HepG2 (cell line): ENCODE results near the gene TOB2. TPM values are rescaled to one million over a fixed set of nuclear protein-coding genes. Genes with fewer than 3 reads are reported as not detected.

Source experiments
- ATF3 ChIP-seq: sonication (generic); formaldehyde crosslinking; IDR thresholded peaks from 2 replicates; pipeline ENCODE4 v1.4.0; 2020; ENCODE audit warnings: missing genetic modification reagents
- GMEB1 ChIP-seq: sonication (generic); formaldehyde crosslinking; IDR thresholded peaks from 2 replicates; pipeline ENCODE4 v1.5.1; 2020; ENCODE audit warnings: missing genetic modification reagents, mild to moderate bottlenecking, borderline replicate concordance
- NFAT5 ChIP-seq: sonication (generic); formaldehyde crosslinking; IDR thresholded peaks from 2 replicates; pipeline ENCODE4 v1.4.0; 2020; ENCODE audit warnings: missing genetic modification reagents
- SATB2 ChIP-seq: sonication (generic); formaldehyde crosslinking; IDR thresholded peaks from 2 replicates; pipeline ENCODE4 v1.5.0; 2020; ENCODE audit warnings: missing genetic modification reagents
- TSC22D2 ChIP-seq: sonication (generic); formaldehyde crosslinking; IDR thresholded peaks from 2 replicates; pipeline ENCODE4 v1.5.1; 2020; ENCODE audit warnings: missing genetic modification reagents, mild to moderate bottlenecking, borderline replicate concordance
- UBTF ChIP-seq: sonication (generic); formaldehyde crosslinking; IDR thresholded peaks from 2 replicates; pipeline ENCODE4 v1.4.0; 2020; ENCODE audit warnings: mild to moderate bottlenecking, missing genetic modification reagents
- YY1 ChIP-seq: IDR thresholded peaks from 2 replicates; pipeline ENCODE4 v1.6.1; 2011; ENCODE audit warnings: low read length, low read depth, moderate library complexity, mild to moderate bottlenecking; ENCODE audit not compliant: insufficient read depth, insufficient replicate concordance
- ZFAT ChIP-seq: sonication (generic); formaldehyde crosslinking; conservative IDR thresholded peaks from 2 replicates; pipeline ENCODE4 v1.8.1; 2023; ENCODE audit warnings: missing genetic modification reagents, inconsistent platforms
- ZGPAT ChIP-seq: IDR thresholded peaks from 2 replicates; pipeline ENCODE4 v1.6.1; 2016; ENCODE audit warnings: mild to moderate bottlenecking
- ZNF101 ChIP-seq: sonication (generic); formaldehyde crosslinking; IDR thresholded peaks from 2 replicates; pipeline ENCODE4 v1.4.0; 2020; ENCODE audit warnings: mild to moderate bottlenecking, low read depth, missing genetic modification reagents, borderline replicate concordance
- ZNF160 ChIP-seq: sonication (generic); formaldehyde crosslinking; IDR thresholded peaks from 2 replicates; pipeline ENCODE4 v1.8.0; 2022; ENCODE audit warnings: mild to moderate bottlenecking, inconsistent platforms, missing genetic modification reagents
- ZNF580 ChIP-seq: IDR thresholded peaks from 2 replicates; pipeline ENCODE4 v1.6.1; 2016; ENCODE audit warnings: low read depth, borderline replicate concordance
- polyA plus RNA-seq, 8 experiments: library from polyadenylated mRNA; depleted of rRNA in 3 of 8; stranded (reverse) in 7 of 8; unstranded in 1 of 8; fragments of >200 nt; fragmentation: Illumina TruSeq in 4 of 8; extraction: Trizol in 4 of 8; gene quantifications; 2 replicates each; pipeline versions ENCODE4 v1.2.1 to v1.2.3, GENCODE V29; 2011 to 2016; ENCODE audit warnings: low read depth in 4 of 8, missing spikeins in 1 of 8, mixed read lengths in 1 of 8; ENCODE audit not compliant: insufficient read depth in 1 of 8
- total RNA-seq, 5 experiments: library from RNA; depleted of rRNA; stranded (reverse); fragments of >200 nt; fragmentation: Illumina TruSeq; extraction: Trizol; gene quantifications; 2 replicates each; pipeline ENCODE4 v1.2.3, GENCODE V29; 2016; ENCODE audit warnings: low read depth in 1 of 5

Gene TOB2
- total and polyA plus RNA-seq, 2 of the 13 experiments (the other 11 are each of a cell fraction or from before 2014, with no cell fraction given) = 12.2 to 13.7 TPM

- TF ChIP-seq GMEB1 (CRISPR knock-in tag) (peak; percentile 90), ZNF101 (CRISPR knock-in tag) (no peak), ATF3 (CRISPR knock-in tag) (peak; percentile 28; the same call in 1 of the 2 replicates), ZFAT (CRISPR knock-in tag) (no peak), ZNF160 (0 out of 2 replicates have a peak, but pooled peaks have one; percentile 7), TSC22D2 (CRISPR knock-in tag) (no peak), YY1 (peak; percentile 89), ZNF580 (CRISPR knock-in tag) (peak; percentile 57; the same call in 1 of the 2 replicates), NFAT5 (CRISPR knock-in tag) (no peak), SATB2 (CRISPR knock-in tag) (no peak), ZGPAT (CRISPR knock-in tag) (peak; percentile 77), UBTF (CRISPR knock-in tag) (peak; percentile 45; the same call in 1 of the 2 replicates)
Observed at GRCh38 chr22:41448189-41448808, 1.7 kb upstream of the TOB2 start (continued).
